M059J (cell line): ENCODE data around the gene RFX8. TPM values are rescaled to one million over a fixed set of nuclear protein-coding genes. Genes with fewer than 3 reads are reported as not detected.
A peak's percentile ranks its signal among the peaks of the same experiment; 100 is the strongest.
"Not testable (repeated sequence)": the region's sequence is repeated elsewhere in the genome, so short reads cannot be mapped to it uniquely, and the experiment has no call there.

Source experiments
- DNase-seq: peaks from one replicate; pipeline ENCODE4 v3.0.0-alpha.2; 2012; ENCODE audit warnings: low read depth
- total RNA-seq: library from RNA; depleted of rRNA; stranded (reverse); fragments of >200 nt; shearing (Covaris generic); gene quantifications from 2 replicates; pipeline ENCODE4 v1.2.3, GENCODE V29; 2014; rRNA removed

Gene RFX8
- total RNA-seq, 1 experiment from 2014 or later = not detected

DNA sequence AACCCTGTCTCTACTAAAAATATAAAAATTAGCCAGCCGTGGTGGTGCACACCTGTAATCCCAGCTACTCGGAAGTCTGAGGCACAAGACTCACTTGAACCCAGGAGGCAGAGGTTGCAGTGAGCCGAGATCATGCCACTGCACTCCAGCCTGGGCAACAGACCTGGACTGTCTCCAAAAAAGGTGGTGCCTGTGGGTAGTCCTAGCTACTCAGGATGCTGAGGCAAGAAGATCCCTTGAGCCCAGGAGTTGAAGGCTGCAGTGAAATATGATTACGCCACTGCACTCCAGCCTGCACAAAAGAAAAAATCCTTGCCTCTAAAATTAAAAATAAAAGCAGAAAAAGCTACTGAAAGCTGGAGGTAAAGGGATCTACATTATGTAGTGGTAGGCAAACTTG lies 122.3 kb downstream of the RFX8 start:
- DNase-seq = not testable (repeated sequence)

DNA sequence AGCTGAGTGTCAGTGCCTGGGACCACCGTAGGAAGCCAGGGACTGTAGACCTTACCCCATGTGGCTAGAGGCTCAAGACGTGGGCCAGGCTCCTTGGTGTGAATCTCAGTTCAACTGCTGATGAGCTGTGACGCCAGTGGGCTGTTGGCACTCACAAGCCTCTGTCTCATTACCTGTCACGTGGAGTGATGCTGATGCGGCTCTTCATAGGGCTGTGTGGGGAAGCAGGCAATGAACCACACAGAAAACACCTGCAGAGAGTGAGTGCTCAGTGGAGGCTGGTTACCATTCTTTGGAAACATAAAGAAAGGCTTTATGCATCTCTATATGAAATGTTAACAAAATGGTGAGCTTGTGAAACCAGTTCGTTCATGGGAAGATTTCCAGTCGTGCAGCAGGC lies 123.7 kb downstream of the RFX8 start:
- DNase-seq = no peak

- peak; percentile 12 for DNase-seq
Observed at GRCh38 chr2:101349893-101350662, 124.8 kb downstream of the RFX8 start.

- DNase-seq = no peak
Observed at GRCh38 chr2:101348883-101349282, 126.0 kb downstream of the RFX8 start.

Other genes starting within 250 kb of the RFX8 start
- gene CNOT11, start 222.2 kb downstream of the RFX8 start, total RNA-seq = 43.1 and 57.1 TPM in 2 replicates
- 4.6 and 9.3 TPM in 2 replicates for gene RNF149, start 166.4 kb downstream of the RFX8 start, total RNA-seq
- 0.15 and 0.86 TPM in 2 replicates for gene CREG2, start 87.6 kb downstream of the RFX8 start, total RNA-seq
- 21.5 and 37.6 TPM in 2 replicates for gene MAP4K4, start 222.6 kb upstream of the RFX8 start, total RNA-seq